SK-N-SH treated with all-trans-retinoic acid at 6 μM for 48 hours (cell line): ENCODE results near the gene KRTAP9-3.

Experiments
- ARNTL ChIP-seq: fragments of 450-650 bp; formaldehyde crosslinking; IDR thresholded peaks from 2 replicates; pipeline ENCODE4 v1.5.0; 2020; ENCODE audit warnings: low read depth, mild to moderate bottlenecking, moderate library complexity, borderline replicate concordance
- BACH2 ChIP-seq: fragments of 250-450 bp; sonication (Bioruptor Pico); IDR thresholded peaks from 2 replicates; pipeline ENCODE4 v1.9.0; 2021; ENCODE audit warnings: mild to moderate bottlenecking, borderline replicate concordance
- ISL1 ChIP-seq: fragments of 250-450 bp; sonication (Bioruptor Pico); IDR thresholded peaks from 2 replicates; pipeline ENCODE4 v2.1.2; 2022; ENCODE audit warnings: mild to moderate bottlenecking, moderate library complexity
- OSR1 ChIP-seq: fragments of 250-450 bp; sonication (Bioruptor Pico); IDR thresholded peaks from 2 replicates; pipeline ENCODE4 v1.8.0; 2022; ENCODE audit warnings: moderate library complexity, mild to moderate bottlenecking, inconsistent platforms
- PPARA ChIP-seq: fragments of 250-450 bp; sonication (Bioruptor Pico); IDR thresholded peaks from 2 replicates; pipeline ENCODE4 v1.5.0; 2020; ENCODE audit warnings: mild to moderate bottlenecking, borderline replicate concordance
- SNAI2 ChIP-seq: fragments of 250-450 bp; sonication (Bioruptor Pico); IDR thresholded peaks from 2 replicates; pipeline ENCODE4 v1.5.0; 2020; ENCODE audit warnings: mild to moderate bottlenecking, moderate library complexity
- TCF4 ChIP-seq: fragments of 250-450 bp; sonication (Bioruptor Pico); IDR thresholded peaks from 2 replicates; pipeline ENCODE4 v1.8.0; 2021; ENCODE audit warnings: mild to moderate bottlenecking, moderate library complexity, borderline replicate concordance
- ZFP3 ChIP-seq: fragments of 250-450 bp; sonication (Bioruptor Pico); IDR thresholded peaks from 2 replicates; pipeline ENCODE4 v1.5.0; 2020; ENCODE audit warnings: mild to moderate bottlenecking, moderate library complexity
- ZFP30 ChIP-seq: fragments of 450-650 bp; formaldehyde crosslinking; IDR thresholded peaks from 2 replicates; pipeline ENCODE4 v1.5.0; 2022; ENCODE audit warnings: mild to moderate bottlenecking, moderate library complexity
- ZNF8 ChIP-seq: fragments of 450-650 bp; formaldehyde crosslinking; IDR thresholded peaks from 2 replicates; pipeline ENCODE4 v1.5.0; 2020; ENCODE audit warnings: mild to moderate bottlenecking, moderate library complexity
- TF ChIP-seq, protein P1 (sequence below): fragments of 250-450 bp; sonication (Bioruptor Pico); IDR thresholded peaks from 2 replicates; pipeline ENCODE4 v1.8.0; 2020; ENCODE audit warnings: mild to moderate bottlenecking, moderate library complexity, borderline replicate concordance

GRCh38 chr17:41212524-41213169, 19.6 kb upstream of the KRTAP9-3 start:
- TF ChIP-seq PPARA (CRISPR knock-in tag): no peak
- no peak for TF ChIP-seq ZNF8 (CRISPR knock-in tag)
- TF ChIP-seq ARNTL (CRISPR knock-in tag): no peak
- no peak for TF ChIP-seq SNAI2 (CRISPR knock-in tag)
- no peak for TF ChIP-seq TCF4 (CRISPR knock-in tag)
- no peak for TF ChIP-seq ISL1 (CRISPR knock-in tag)
- TF ChIP-seq OSR1: no peak
- TF ChIP-seq ZFP3: no peak
- TF ChIP-seq, protein P1, sequence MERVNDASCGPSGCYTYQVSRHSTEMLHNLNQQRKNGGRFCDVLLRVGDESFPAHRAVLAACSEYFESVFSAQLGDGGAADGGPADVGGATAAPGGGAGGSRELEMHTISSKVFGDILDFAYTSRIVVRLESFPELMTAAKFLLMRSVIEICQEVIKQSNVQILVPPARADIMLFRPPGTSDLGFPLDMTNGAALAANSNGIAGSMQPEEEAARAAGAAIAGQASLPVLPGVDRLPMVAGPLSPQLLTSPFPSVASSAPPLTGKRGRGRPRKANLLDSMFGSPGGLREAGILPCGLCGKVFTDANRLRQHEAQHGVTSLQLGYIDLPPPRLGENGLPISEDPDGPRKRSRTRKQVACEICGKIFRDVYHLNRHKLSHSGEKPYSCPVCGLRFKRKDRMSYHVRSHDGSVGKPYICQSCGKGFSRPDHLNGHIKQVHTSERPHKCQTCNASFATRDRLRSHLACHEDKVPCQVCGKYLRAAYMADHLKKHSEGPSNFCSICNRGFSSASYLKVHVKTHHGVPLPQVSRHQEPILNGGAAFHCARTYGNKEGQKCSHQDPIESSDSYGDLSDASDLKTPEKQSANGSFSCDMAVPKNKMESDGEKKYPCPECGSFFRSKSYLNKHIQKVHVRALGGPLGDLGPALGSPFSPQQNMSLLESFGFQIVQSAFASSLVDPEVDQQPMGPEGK (CRISPR knock-in tag): no peak
- TF ChIP-seq BACH2: no peak
- no peak for TF ChIP-seq ZFP30 (CRISPR knock-in tag)
